SH-SY5Y (cell line): ENCODE measurements around the gene LDB2.

Source experiments
- GATA2 ChIP-seq: IDR thresholded peaks from 2 replicates; pipeline ENCODE4 v1.6.1; 2011; ENCODE audit warnings: mild to moderate bottlenecking, low read depth, low read length
- GATA3 ChIP-seq: IDR thresholded peaks from 2 replicates; pipeline ENCODE4 v1.6.1; 2011; ENCODE audit warnings: low read depth, mild to moderate bottlenecking, low read length, moderate library complexity

DNA sequence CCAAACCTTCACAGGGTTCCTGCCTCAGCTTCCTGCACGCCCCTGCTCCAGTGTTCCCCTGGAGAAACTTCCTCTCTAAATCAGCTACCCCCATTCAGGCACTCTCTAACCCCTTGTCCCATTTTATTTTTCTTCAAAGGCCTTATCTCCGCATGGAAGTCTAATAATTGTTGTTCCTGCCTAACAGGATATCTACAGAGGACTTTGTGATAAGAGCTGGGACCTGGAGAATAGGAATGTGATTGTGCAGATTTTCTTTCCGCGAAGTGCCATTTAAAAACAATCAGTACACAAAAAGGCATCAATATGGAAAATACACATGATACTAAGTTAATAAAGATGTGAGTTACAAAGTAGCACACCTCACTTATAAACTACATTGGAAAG lies 32.6 kb downstream of the LDB2 start:
- TF ChIP-seq GATA3 (no peak), GATA2 (no peak)
